GM12801 (cell line): ENCODE data around the gene DDX1.

Experiments
- CTCF ChIP-seq: IDR thresholded peaks from one replicate; pipeline ENCODE4 v1.5.1; 2011; ENCODE audit warnings: control low read depth; ENCODE audit not compliant: insufficient read length; ENCODE audit errors: extremely low read depth

The DDX1 gene

DNA sequence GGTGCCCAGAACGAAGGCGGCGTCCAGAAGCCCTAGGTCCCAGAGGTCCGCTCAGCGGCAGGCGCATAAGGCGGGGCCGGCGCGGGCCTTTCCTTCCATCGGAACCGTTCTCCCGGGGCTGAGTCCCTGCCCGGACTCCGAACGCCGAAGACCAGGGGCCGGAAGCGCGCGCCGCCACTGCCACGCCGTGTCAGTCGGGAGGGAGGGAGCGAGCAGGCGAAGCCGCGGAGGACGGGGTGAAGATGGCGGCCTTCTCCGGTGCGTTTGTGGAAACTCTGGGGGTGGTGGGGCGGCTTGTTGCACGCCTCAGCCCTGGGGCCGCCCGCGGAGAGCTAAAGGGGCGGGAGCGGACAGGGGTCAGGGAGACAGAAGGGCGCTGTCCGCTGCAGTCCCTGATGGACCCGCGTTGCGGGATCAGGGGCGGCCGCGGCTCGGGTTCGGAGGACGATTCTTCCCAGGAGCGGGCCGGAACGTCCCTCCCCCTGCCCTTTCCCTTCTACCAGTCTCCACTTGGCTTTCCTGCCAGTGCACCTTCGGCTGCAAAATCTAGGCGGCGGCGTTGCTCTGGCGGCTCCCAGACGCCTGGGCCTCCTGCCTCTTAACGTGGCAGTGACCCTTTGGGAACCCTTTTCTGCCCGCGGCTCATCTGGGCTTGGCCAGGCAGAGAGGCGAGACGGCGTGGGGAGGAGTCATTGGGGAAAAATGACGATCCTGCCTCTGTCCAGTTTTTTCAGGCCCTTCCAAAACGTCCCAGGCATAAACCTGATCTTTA lies at the start of gene DDX1:
DDX1 (plus strand) TSS at position 177 of the 772 bp plus-strand sequence; CDS start at position 243, 66 bp downstream.
- TF ChIP-seq CTCF: no peak

DNA sequence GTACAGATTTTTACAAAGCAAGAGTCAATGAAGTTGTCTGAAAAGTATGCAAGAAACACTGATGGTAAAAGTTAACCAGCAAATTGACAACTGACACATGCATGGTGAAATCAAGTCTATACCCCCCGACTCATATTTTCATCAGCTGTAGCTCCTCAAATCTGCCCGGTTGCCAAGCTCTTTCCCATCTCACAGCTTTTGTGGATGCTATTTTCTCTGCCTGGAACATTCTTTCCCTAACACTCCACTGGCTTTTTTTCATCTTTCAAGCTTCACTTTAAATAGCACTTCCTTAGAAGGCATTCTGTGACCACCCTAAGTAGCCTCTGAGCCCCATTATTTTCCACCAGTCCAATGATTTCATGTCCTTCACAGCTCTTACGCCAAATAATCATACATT lies 48.6 kb upstream of the DDX1 start:
- TF ChIP-seq CTCF: no peak

GRCh38 chr2:15543541-15543940 lies 48.1 kb upstream of the DDX1 start:
- TF ChIP-seq CTCF: no peak

DNA sequence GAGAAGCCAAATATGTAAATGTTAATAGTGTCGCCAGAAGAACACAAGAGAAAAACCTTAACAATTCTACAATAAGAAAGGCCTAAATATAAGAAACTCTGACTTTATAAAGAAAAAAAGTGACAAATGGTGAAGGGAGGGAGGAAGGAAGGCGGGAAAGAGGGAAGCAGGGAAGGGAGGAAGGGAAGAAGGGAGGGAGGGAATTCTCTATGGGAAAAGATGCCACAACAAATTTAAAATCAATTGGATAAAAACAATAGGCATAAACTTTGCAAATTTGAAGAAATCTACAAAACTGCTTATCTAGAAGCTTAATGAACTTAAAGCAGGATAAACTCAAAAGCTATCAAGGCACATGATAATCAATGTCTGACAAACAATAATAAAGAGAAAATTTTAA lies 47.4 kb upstream of the DDX1 start:
- no peak for TF ChIP-seq CTCF

DNA sequence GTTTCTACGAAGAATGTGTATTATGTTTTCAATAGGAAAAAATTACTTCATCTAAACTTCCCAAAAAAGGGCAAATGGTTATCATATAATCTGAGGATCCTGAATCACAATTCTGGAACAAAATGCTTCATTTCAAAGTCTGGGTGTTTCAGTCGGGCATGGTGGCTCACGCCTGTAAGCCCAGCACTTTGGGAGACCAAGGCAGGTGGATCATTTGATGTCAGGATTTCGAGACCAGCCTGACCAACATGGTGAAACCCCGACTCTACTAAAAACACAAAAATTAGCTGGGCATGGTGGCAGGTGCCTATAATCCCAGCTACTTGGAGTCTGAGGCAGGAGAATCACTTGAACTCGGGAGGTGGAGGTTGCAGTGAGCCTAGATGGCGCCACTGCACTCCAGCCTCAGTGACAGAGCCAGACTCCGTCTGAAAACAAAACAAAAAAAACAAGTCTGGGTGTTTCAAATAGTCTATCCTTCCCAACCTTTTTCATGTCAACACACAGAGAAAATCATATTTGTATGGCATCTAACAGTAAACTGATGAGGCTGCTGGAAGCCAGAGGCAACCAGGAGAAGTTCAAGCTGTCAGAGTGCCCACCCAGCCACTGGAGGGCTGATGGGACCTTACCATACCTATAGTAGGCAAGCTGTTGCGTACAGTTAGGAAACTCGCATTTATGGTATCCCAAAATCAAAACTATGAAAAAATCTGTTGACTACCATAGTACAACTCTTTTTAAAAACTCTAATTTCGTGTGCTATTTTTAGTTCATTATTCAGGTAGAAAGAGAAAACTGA lies 45.2 kb upstream of the DDX1 start:
- no peak for TF ChIP-seq CTCF

DNA sequence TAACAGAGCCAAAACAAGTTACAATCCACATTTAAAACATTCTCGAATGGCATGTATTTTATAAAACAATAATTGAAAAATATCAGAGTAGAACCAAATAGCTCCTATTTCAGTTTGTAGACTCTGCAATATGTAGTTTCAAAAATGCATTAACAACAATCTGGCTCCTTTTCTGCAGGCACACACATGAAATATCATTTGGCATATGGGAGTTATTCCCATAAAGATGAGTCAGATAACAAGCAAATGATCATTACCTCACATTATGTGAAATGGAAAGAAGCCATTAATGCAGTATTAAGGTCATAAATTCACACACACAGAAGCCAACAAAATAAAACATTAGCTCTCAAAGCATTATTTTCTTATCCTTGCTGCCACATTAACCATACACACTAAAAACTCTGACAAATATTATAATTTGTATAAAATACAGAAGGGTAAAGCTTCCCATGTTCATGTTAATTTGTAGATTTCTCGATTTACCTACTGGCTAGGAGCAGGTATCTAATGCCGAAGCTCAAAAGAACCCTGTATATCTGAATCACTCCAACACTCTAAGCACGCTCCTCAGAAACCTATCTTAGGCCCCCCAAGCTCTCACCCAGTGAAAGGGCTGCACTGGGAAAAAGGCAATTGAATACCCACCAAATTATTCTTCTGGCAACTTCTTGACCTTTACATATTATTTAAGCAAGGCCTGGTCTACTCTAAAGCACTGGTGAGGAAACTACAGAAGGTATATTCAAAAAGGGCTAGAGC lies 44.4 kb upstream of the DDX1 start:
- no peak for TF ChIP-seq CTCF

- no peak for TF ChIP-seq CTCF
Observed at GRCh38 chr2:15548974-15549373, 42.7 kb upstream of the DDX1 start.
